Dermis blood vessel endothelial cell (primary cell): Measurements from ENCODE around the gene CSAG2. TPM values are rescaled to one million over a fixed set of nuclear protein-coding genes. Genes with fewer than 3 reads are reported as not detected.

Experiments
- DNase-seq: peaks from one replicate; pipeline ENCODE4 v3.0.0; 2010
- total RNA-seq: library from RNA; depleted of rRNA; stranded (reverse); fragments of >200 nt; gene quantifications from 2 replicates; pipeline ENCODE4 v1.2.3, GENCODE V29; 2014

The CSAG2 gene
- total RNA-seq, 1 donor from 2014 or later, result not detected

GRCh38 chrX:152658302-152658701 lies 50.8 kb downstream of the CSAG2 start:
- no peak for DNase-seq

Other genes with a start within 250 kb of the CSAG2 start
- not detected in 2 replicates for gene GABRQ, start 71.4 kb downstream of the CSAG2 start, total RNA-seq
- not detected in 2 replicates for gene MAGEA3, start 10.5 kb downstream of the CSAG2 start, total RNA-seq
- gene MAGEA2B, start 5.4 kb upstream of the CSAG2 start, total RNA-seq, result not detected in 2 replicates
- not detected in 2 replicates for gene CSAG1, start 24.4 kb upstream of the CSAG2 start, total RNA-seq
- gene MAGEA12, start 24.5 kb upstream of the CSAG2 start, total RNA-seq, result not detected in 2 replicates
- gene MAGEA2, start 44.6 kb upstream of the CSAG2 start, total RNA-seq, result not detected in 2 replicates
- gene CSAG3, start 49.9 kb upstream of the CSAG2 start, total RNA-seq, result not detected in 2 replicates
- gene MAGEA6, start 60.4 kb upstream of the CSAG2 start, total RNA-seq, result not detected in 2 replicates
- gene CETN2, start 121.5 kb upstream of the CSAG2 start, total RNA-seq, result 23.3 and 25.2 TPM in 2 replicates
- gene NSDHL, start 121.8 kb upstream of the CSAG2 start, total RNA-seq, result 16.0 and 28.4 TPM in 2 replicates
- gene ZNF185, start 188.8 kb upstream of the CSAG2 start, total RNA-seq, result 5.3 and 15.5 TPM in 2 replicates